Measurements from ENCODE around the gene UBE2C. TPM values are rescaled to one million over a fixed set of nuclear protein-coding genes. Genes with fewer than 3 reads are reported as not detected.

Gene UBE2C
- total and polyA plus RNA-seq, 2 of the 8 experiments (the other 6 are each of a cell fraction or from before 2014, with no cell fraction given) = 243 to 326 TPM

DNA sequence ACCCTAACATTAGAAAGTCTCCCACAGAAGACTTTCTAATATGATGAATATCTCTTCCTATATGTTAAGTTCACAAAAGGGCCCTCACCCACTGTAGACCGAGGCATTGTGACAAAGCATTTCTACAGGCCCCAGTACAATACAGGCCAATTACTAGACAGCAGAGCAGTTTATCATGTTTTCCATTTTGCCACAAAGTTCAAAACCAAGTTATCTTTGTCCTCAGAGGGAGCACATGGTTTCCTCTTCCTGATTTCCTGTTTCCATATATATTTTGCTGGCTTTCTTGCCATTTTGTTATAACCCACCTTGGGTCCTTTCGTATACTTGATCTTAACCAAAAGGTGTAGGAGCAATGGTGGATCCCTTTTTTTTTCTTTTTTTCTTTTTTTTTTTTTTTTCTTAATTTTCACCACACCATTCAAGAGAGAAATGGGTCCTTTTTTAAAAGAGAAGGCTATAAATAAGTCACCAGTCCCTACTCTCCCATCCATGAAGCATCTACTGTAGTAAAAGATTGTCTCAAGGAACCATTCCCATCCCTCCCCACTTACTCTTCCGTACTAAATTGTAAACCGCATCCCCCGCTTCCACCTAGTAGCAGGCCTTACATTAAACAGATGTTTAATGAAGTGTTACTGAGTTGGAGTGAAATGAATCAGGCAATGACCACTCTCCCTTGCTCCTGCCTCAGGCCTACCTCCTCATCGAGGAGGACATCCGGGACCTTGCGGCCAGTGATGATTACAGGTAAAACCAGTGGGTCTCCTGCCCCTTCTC, 2.1 kb upstream of the UBE2C start:
- H2BK5ac ChIP-seq (ENCODE audit: low read depth, low read length) = no peak overlapping the region
- peaks cover 3% of the 10 kb centered on the region in 2 experiments for H4K20me1 ChIP-seq (replicated peaks in 1 of 2; ENCODE audit: control insufficient read depth in 1 of 2, insufficient read depth in 2 of 2, low read length in 2 of 2)
- peaks cover 0 to 4% (median 2%) of the 10 kb centered on the region in 4 experiments; a peak in 2 of 7 replicates for H3K4me1 ChIP-seq (replicated peaks in 1 of 4; ENCODE audit: control insufficient read depth in 3 of 4, insufficient read depth in 4 of 4, low read length in 3 of 4)
- ChIA-PET POLR2A (ENCODE audit: partially characterized antibody) (interaction anchor here (1.3 to 10.4 kb wide), 3 partner anchors 7 to 19 kb away, joined by 3 to 90 read pairs (median 4); partner anchors contain the start of genes DNTTIP1 and WFDC3), CTCF (ENCODE audit: partially characterized antibody) (interaction anchor here (0.7 to 2.6 kb wide), 4 partner anchors 14 to 806 kb away, joined by 3 to 8 read pairs (median 4); no protein-coding TSS in a partner anchor)
- H3K79me1 ChIP-seq (ENCODE audit: low read depth, low read length) = peaks cover 5% of the 10 kb centered on the region
- H3K14ac ChIP-seq (ENCODE audit: insufficient read length) = no peak overlapping the region
- DNase-seq (ENCODE audit: low read depth in 1 of 2, low spot score in 2 of 2) (no peak), FAIRE-seq (no peak)
- H2BK20ac ChIP-seq (ENCODE audit: low read length) = no peak overlapping the region
- H2BK120ac ChIP-seq (replicated peaks; ENCODE audit: low read depth, low read length) = no peak overlapping the region
- no peak overlapping the region for H3K9ac ChIP-seq (replicated peaks in 1 of 4; ENCODE audit: extremely low read depth in 1 of 4, low read depth in 3 of 4, low read length in 3 of 4)
- no peak overlapping the region for H2AFZ ChIP-seq (ENCODE audit: low read length)
- H3K27me3 ChIP-seq (replicated peaks in 1 of 4; ENCODE audit: control insufficient read depth in 3 of 4, extremely low read depth in 1 of 4, insufficient read depth in 3 of 4, low read length in 3 of 4) = no peaks in the 10 kb centered on the region
- peaks cover 9% of the 10 kb centered on the region; the same call in 1 of the 2 replicates for H3K23me2 ChIP-seq (ENCODE audit: low read depth, low read length)
- no peak for TF ChIP-seq FOSL1 (IDR thresholded peaks at IDR 0.05; ENCODE audit: insufficient read depth, low read depth, low read length)
- no peak overlapping the region for H2BK12ac ChIP-seq (ENCODE audit: low read depth, low read length)
- H2AK5ac ChIP-seq (ENCODE audit: low read depth, low read length) = no peak overlapping the region
- H3K23ac ChIP-seq (ENCODE audit: insufficient read length) = no peak overlapping the region
- H3K9me3 ChIP-seq (ENCODE audit: insufficient read depth in 2 of 2, low read depth in 1 of 2, low read length in 1 of 2) = no peaks in the 10 kb centered on the region
- no peak overlapping the region for H4K5ac ChIP-seq (ENCODE audit: insufficient read length, low read depth, low read length)
- H3K79me2 ChIP-seq (ENCODE audit: control insufficient read depth in 1 of 2, insufficient read depth in 2 of 2, low read length in 2 of 2) = peaks cover 7 to 20% of the 10 kb centered on the region in 2 experiments
- H4K8ac ChIP-seq (ENCODE audit: extremely low read depth, insufficient read depth, low read length) = no peak overlapping the region
- H3K4me3 ChIP-seq (ENCODE audit: extremely low read depth in 1 of 4, insufficient read depth in 2 of 4, low read depth in 3 of 4, low read length in 4 of 4) = no peak overlapping the region
- no peak overlapping the region for H3K18ac ChIP-seq (ENCODE audit: extremely low read depth, low read length)
- H2BK15ac ChIP-seq (ENCODE audit: low read length) = no peak overlapping the region
- H3K4me2 ChIP-seq (ENCODE audit: insufficient read depth in 1 of 2, low read depth in 2 of 2, low read length in 2 of 2) = no peak overlapping the region
- peaks cover 17 to 45% (median 31%) of the 10 kb centered on the region in 4 experiments for H3K36me3 ChIP-seq (ENCODE audit: control insufficient read depth in 2 of 4, insufficient read depth in 4 of 4, low read length in 3 of 4)
- H4K91ac ChIP-seq (replicated peaks; ENCODE audit: insufficient read length, low read length) = no peak overlapping the region
- H3K56ac ChIP-seq (replicated peaks; ENCODE audit: insufficient read length, low read depth, low read length) = no peak overlapping the region
- no peak overlapping the region for H3K27ac ChIP-seq (ENCODE audit: low read depth, low read length)
- WGBS, 2 experiments (ENCODE audit: extremely low coverage in 1 of 2, insufficient coverage in 1 of 2, insufficient read length in 1 of 2, insufficient replicate concordance in 2 of 2, low coverage in 1 of 2, low lambda C conversion rate in 2 of 2, missing lambda C conversion rate in 1 of 2) = 94% methylated on average over 7 of the region's 8 CpGs; no CpG with 5 or more reads in 1 of the 2 experiments
- H3K4ac ChIP-seq (replicated peaks; ENCODE audit: insufficient read length, low read depth, low read length) = no peak overlapping the region

All from H1 (cell line).